Measurements from ENCODE around the gene ABHD1. TPM values are rescaled to one million over a fixed set of nuclear protein-coding genes. Genes with fewer than 3 reads are reported as not detected.

ABHD1 gene
- total and polyA plus RNA-seq, 2 experiments from 2014 or later: 0.38 to 0.55 TPM

- TF ChIP-seq POLR2AphosphoS5 (IDR thresholded peaks at IDR 0.05; ENCODE audit: low read depth): peak; percentile 57
- TF ChIP-seq EZH2phosphoT487 (IDR thresholded peaks at IDR 0.05; ENCODE audit: unreplicated experiment): no peak
- TF ChIP-seq EZH2 (IDR thresholded peaks at IDR 0.05; ENCODE audit: low read depth, unreplicated experiment): no peak
- H3K9me3 Mint-ChIP-seq: no peaks in the 10 kb centered on the region; the same call in 2 of the 3 replicates
- Histone ChIP-seq H4K20me1 (replicated peaks; ENCODE audit: insufficient read depth) (no peaks in the 10 kb centered on the region; the same call in 1 of the 2 replicates), H3K36me3 (ENCODE audit: insufficient read depth) (no peaks in the 10 kb centered on the region), H3K9me2 (ENCODE audit: insufficient read depth) (no peaks in the 10 kb centered on the region), H3K4me3 (peak within 1 kb of the TSS; percentile 87), H3K27ac (ENCODE audit: low read depth) (no peak within 1 kb of the TSS), H2AFZ (peak within 1 kb of the TSS; percentile 99), H3K79me2 (replicated peaks; ENCODE audit: insufficient read depth) (no peaks in the 10 kb centered on the region), H3K4me1 (ENCODE audit: insufficient read depth) (peaks cover 10% of the 10 kb centered on the region), H3F3A (replicated peaks; ENCODE audit: low read depth) (peaks cover 8% of the 10 kb centered on the region; the same call in 1 of the 2 replicates), H3K4me2 (peak within 1 kb of the TSS; percentile 95), H3K27me3 (ENCODE audit: insufficient read depth) (peaks cover 16% of the 10 kb centered on the region)
- H3K27ac Mint-ChIP-seq: no peak within 1 kb of the TSS
- peak; percentile 71 for DNase-seq (ENCODE audit: low spot score)
- peaks cover 25% of the 10 kb centered on the region for H3K4me1 Mint-ChIP-seq
- peak within 1 kb of the TSS; percentile 82 for H3K4me3 Mint-ChIP-seq
- H3K27me3 Mint-ChIP-seq (ENCODE audit: insufficient read depth, low read depth, poor library complexity): peaks cover 25% of the 10 kb centered on the region
- ATAC-seq: peak; percentile 51
- H3K36me3 Mint-ChIP-seq (ENCODE audit: low read depth): no peaks in the 10 kb centered on the region
These were observed 36.7 kb upstream of the ABHD1 start, which contains the start of gene KHK for GRCh38 chr2:27086724-27087593. Gene KHK, plus strand, starts transcription at chr2:27086772. Its CDS starts 488 bp downstream, at chr2:27087260.

- Histone ChIP-seq H3K9me2 (ENCODE audit: insufficient read depth) (no peaks in the 10 kb centered on the region), H3K36me3 (ENCODE audit: insufficient read depth) (no peaks in the 10 kb centered on the region), H3K4me3 (peak overlapping the region; percentile 87), H3K4me2 (peak overlapping the region; percentile 95), H2AFZ (peak overlapping the region; percentile 96; the same call in 1 of the 2 replicates), H3K79me2 (replicated peaks; ENCODE audit: insufficient read depth) (no peaks in the 10 kb centered on the region), H3K4me1 (ENCODE audit: insufficient read depth) (peaks cover 10% of the 10 kb centered on the region), H3K27ac (ENCODE audit: low read depth) (no peak overlapping the region), H4K20me1 (replicated peaks; ENCODE audit: insufficient read depth) (no peaks in the 10 kb centered on the region; the same call in 1 of the 2 replicates), H3K27me3 (ENCODE audit: insufficient read depth) (peaks cover 16% of the 10 kb centered on the region), H3F3A (replicated peaks; ENCODE audit: low read depth) (peaks cover 8% of the 10 kb centered on the region; the same call in 1 of the 2 replicates)
- no peaks in the 10 kb centered on the region; the same call in 2 of the 3 replicates for H3K9me3 Mint-ChIP-seq
- DNase-seq (ENCODE audit: low spot score): no peak
- no peak overlapping the region for H3K27ac Mint-ChIP-seq
- peaks cover 28% of the 10 kb centered on the region for H3K27me3 Mint-ChIP-seq (ENCODE audit: insufficient read depth, low read depth, poor library complexity)
- peak overlapping the region; percentile 82 for H3K4me3 Mint-ChIP-seq
- H3K4me1 Mint-ChIP-seq: peaks cover 25% of the 10 kb centered on the region
- no peaks in the 10 kb centered on the region for H3K36me3 Mint-ChIP-seq (ENCODE audit: low read depth)
- no peak for ATAC-seq
- TF ChIP-seq REST (IDR thresholded peaks at IDR 0.05; ENCODE audit: unreplicated experiment) (no peak), POLR2AphosphoS5 (IDR thresholded peaks at IDR 0.05; ENCODE audit: low read depth) (no peak), CREB1 (CRISPR knock-in tag; IDR thresholded peaks at IDR 0.05; ENCODE audit: low read depth) (no peak)
These were observed 35.7 kb upstream of the ABHD1 start for GRCh38 chr2:27087823-27088410.

All from GM23338 (cell line).